Measurements from ENCODE around the gene CHCHD10.
"Not testable (repeated sequence)": the region's sequence is repeated elsewhere in the genome, so short reads cannot be mapped to it uniquely, and the experiment has no call there.

The CHCHD10 gene

GRCh38 chr22:23750367-23750713 is 17.4 kb downstream of the CHCHD10 start:
- DNase-seq (ENCODE audit: low read depth in 2 of 2) = no peak

- DNase-seq (ENCODE audit: low read depth in 2 of 2) = no peak
Observed at GRCh38 chr22:23749841-23750301, 17.9 kb downstream of the CHCHD10 start.

DNA sequence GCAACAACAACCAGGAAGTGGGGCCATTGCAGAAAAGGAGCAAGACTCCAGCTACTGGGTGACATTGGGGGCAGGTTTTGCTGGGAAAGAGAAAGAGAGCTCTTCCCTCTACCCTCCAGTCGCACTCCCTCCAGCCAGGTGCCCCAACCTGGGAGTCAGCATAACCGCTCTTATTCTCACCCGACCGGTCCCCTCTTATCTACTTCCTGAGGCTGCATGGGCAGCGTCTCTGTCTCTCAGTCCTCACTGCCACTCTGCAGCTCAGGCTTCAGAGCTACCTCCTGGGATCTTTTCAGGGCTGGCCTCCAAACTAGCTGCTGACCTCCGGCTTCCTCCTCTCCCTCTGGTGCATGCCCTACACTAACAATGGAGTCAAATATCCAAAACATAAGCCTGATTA is 22.0 kb downstream of the CHCHD10 start:
- DNase-seq (ENCODE audit: low read depth in 2 of 2) = no peak

DNA sequence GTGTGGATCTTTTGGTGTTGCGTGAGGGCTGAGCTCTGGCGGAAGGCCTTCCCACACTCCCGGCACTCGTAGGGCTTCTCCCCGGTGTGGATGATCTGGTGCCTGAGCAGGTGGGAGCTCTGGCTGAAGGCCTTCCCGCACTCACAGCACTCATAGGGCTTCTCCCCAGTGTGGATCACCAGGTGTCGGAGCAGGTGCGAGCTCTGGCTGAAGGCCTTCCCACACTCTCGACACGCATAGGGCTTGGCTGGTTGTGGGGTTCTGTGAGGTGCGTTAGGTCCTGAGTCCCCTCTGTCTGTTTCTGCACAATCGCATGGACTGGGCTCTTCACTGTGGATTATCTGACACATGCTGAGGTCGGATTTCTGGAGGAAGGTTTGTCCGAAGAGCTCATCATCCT is 23.3 kb downstream of the CHCHD10 start:
- DNase-seq (ENCODE audit: low read depth in 2 of 2) = no peak

DNA sequence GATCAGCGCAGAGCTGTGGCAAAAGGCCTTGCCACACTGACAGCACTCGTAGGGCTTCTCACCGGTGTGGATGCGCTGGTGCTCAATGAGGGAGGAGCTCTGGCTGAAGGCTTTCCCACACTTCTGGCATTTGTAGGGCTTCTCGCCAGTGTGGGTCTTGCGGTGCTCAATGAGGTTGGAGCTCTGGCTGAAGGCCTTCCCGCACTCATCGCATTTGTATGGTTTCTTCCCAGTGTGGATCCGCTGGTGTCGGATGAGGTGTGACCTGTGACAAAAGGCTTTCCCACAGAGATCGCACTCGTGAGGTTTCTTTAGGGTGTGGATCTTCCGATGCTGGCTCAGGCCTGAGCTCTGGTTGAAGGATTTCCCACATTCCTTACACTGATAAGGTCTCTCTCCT is 23.8 kb downstream of the CHCHD10 start:
- no peak for DNase-seq (ENCODE audit: low read depth in 2 of 2)

DNA sequence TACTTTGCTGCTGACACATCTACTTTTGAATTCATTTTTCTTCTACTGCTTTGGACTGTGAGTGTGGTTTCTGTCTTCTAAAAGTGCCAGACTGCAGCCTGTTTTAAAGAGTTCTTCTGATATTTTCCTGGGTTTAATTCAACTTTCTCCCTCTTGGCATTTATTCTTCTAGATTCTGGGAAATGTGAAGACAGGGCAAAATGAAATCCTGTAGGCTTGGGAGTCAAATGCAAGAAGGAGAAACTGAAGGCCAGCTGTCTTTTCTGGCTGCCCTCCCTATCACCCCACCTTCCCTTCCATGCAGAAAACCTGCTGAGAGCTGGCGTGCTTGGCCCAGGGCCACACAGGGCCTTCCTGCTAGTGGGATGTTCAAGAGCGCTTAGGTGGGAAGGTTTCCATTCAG is 24.5 kb downstream of the CHCHD10 start:
- DNase-seq (ENCODE audit: low read depth in 2 of 2) = no peak

DNA sequence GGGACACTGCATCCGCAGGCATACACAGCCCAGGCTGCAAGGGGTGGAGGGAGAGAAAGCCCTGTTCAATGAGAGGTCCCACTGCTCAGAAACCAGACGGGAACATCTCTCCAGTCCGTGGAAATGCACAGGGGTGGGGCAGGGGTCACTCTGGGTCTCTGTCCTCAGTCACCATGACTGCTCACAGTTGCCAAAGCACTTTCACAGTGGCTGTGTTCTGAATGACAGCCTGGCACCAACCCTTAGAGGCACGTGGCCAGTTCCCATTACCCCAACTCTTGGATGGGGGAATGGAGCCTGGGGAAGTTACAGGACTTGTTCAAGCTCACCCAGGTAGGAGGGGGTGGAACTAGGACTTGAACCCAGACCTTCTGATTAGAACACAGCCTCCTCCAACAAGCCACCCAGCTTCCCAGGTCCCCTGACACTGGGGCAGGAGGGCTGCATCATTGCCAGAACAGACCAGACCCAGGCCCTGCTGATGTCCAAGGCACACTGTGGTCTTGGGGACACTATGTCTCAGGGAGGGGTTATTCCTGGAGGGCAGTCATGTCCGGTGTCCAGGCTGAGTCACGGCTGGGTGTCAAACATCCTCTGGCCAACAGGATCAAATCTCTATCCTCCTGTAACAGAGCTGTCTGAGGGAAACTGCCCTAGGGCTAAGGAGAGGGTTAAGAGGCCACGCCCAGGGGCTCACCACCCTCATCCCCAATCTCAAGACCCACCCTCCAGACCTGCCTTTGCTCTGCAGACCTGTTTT is 25.1 kb downstream of the CHCHD10 start:
- no peak for DNase-seq (ENCODE audit: low read depth in 2 of 2)

DNA sequence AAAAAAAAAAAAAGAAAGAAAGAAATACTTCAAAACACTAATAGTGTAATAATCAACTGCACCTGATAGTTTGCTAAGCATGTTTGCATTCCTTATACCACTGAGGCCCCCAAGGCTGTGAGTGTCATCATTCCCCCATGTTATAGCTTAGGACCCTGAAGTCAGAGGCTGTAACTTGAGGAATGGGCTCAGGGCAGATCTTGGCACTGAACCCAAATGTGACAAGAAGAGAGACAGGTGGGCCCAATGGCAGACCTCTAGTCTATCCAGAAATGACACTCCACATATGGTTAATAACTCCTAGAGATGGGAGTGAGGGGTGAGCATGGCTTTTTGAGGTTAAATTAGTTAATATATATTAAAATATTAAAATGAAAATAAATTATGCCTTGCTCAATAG is 30.1 kb downstream of the CHCHD10 start:
- DNase-seq (ENCODE audit: low read depth in 2 of 2) = no peak

DNA sequence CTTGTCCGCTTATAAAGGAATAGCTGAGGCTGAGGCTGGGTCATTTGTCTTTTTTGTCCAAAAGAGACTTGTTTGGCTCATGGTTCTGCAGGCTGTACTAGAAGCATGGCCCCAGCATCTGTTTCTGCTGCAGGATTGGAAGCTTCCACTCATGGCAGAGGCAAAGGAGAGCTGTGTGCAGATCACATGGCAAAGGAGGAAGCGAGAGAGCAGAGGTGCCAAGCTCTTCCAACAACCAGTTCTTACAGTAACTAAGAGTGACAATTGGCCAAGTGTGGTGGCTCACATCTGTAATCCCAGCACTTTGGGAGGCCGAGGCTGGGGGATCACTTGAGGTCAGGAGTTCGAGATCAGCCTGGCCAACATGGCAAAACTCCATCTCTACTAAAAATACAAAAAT is 39.7 kb downstream of the CHCHD10 start:
- DNase-seq (ENCODE audit: low read depth in 2 of 2) = not testable (repeated sequence)

DNA sequence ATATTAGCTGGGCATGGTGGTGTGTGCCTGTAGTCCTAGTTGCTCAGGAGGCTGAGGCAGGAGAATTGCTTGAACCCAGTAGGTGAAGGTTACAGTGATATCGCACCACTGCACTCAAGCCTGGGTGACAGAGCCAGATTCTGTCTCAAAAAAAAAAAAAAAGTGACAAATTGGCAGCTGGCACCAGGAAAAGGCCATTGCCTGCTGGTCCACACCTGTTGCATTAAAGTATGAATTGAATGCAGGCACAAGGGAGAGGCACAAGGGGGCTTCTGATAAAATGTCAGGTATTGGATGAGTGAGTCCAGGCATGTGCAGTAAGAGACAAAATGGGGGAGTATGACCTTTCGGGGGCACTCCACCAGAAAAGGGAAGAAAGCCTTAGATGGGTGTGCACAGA is 45.0 kb downstream of the CHCHD10 start:
- no peak for DNase-seq (ENCODE audit: low read depth in 2 of 2)

DNA sequence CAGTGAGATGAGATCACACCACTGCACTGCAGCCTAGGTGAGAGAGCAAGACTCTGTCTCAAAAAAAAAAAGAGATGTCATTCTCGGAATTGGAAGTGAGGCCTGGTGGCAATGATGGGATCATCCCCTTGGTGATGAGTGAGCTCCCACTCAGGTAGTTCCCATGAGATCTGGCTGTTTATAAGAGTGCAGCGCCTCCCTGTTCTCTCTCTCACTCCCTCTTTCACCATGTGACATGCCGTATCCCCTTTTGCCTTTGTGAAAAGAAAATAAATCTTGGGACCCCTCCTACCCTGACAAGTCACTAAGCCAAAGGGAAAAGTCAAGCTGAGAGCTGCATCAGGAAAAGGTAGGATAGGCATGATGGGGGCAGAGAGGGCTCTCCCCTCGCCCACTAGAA is 45.6 kb downstream of the CHCHD10 start:
- DNase-seq (ENCODE audit: low read depth in 2 of 2) = no peak

- no peak for DNase-seq (ENCODE audit: low read depth in 2 of 2)
Observed at GRCh38 chr22:23720855-23721254, 46.9 kb downstream of the CHCHD10 start.

DNA sequence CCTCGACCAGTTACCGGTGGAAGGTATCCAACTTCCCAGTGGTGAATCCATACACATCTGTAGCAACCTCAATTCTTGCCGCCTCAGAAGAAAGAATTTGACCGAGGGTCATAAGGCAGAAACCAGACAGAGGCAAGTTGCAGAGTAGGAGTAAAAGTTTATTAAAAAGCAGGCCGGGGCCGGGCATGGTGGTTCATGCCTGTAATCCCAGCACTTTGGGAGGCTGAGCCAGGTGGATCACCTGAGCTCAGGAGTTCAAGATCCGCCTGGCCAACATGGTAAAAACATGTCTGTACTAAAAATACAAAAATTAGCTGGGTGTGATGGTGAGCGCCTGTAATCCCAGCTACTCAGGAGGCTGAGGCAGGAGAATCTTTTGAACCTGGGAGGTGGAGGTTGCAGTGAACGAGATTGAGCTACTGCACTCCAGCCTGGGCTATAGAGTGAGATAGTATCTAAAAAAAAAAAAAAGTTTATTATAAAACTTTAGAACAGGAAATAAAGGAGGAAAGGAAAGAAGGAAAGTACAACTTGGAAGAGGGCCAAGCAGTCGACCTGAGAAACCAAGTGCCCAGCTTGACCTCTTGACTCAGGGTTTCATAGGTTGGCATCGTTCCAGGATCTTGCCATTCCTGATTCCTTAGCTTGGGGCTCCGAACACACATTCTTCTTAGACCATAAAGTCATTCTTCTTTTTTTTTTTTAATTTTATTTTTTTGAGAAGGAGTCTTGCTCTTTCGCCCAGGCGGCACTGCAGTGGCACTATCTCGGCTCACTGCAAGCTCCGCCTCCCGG is 49.2 kb downstream of the CHCHD10 start:
- no peak for DNase-seq (ENCODE audit: low read depth in 2 of 2)

DNA sequence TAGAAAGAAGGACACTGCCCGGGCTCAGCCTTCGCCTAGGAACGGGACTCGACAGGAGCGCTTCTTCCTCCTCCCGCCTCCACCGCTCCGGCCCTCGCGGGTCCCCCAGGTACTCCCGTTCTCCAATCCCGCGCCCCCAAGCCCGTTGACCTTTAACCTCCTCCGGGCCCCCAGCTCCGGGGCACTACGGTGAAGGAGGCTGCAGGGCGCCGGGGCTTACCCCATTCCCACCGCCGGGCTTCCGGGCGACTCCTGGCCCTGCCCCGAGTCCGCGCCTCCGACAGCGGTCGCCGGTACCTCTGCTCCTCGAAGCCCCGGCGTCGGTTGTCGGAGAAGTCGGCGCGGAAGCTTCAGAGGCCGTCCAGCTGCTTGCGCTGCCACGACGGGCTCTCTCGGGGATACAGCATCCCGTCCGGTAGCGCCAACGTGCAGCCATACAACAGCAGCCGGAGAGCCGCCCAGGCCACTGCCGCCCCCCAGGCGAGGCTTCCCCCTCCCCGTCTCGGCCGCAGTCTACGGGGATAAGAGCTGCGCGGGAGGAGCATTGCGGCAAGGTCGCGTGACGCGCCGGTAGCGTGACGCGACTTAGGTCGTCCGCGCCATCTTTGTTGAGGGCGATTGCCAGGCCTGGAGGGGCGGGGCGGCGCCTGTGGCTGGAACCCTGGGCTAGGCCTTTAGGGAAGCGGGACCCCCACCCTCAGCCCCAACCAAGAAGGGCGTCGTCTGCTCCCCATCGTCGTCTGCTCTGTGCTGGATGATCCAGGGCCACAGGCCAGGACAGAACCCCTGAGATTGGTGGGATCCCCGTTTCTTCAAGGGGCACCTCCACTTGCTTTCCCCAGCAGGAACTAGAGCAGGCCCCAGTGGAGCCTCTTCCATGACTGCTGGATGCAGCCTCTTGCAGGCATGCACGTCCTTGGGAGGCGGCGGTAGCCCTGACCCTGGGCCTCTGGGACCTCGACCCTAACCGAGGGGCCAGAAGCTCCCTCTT is 50.7 kb downstream of the CHCHD10 start:
- peak; percentile 65 to 72 for DNase-seq (ENCODE audit: low read depth in 2 of 2)
